Measurements from ENCODE around the gene ITGAE.

- TF ChIP-seq POLR2A (IDR thresholded peaks at IDR 0.05) (no peak), CTCF (IDR thresholded peaks at IDR 0.05) (no peak)
These were observed 50.1 kb downstream of the ITGAE start for GRCh38 chr17:3750926-3751325.
